Measurements from ENCODE around the gene ZDHHC11B.

The ZDHHC11B gene

GRCh38 chr5:671459-672328, 112.8 kb downstream of the ZDHHC11B start:
- DNase-seq: peak; percentile 77

- DNase-seq: peak; percentile 18
These were observed 113.9 kb downstream of the ZDHHC11B start for GRCh38 chr5:670396-671270.

GRCh38 chr5:669842-670395, 114.6 kb downstream of the ZDHHC11B start:
- no peak for DNase-seq

GRCh38 chr5:669111-669841, 115.3 kb downstream of the ZDHHC11B start:
- peak; percentile 65 for DNase-seq

GRCh38 chr5:668283-668995, 116.1 kb downstream of the ZDHHC11B start:
- no peak for DNase-seq

- no peak for DNase-seq
These were observed 117.6 kb downstream of the ZDHHC11B start for GRCh38 chr5:666816-667498.

GRCh38 chr5:665956-666711, 118.4 kb downstream of the ZDHHC11B start:
- DNase-seq: no peak

GRCh38 chr5:665541-665955, 119.0 kb downstream of the ZDHHC11B start:
- no peak for DNase-seq

- DNase-seq: no peak
These were observed 119.6 kb downstream of the ZDHHC11B start for GRCh38 chr5:664994-665360.

- DNase-seq: no peak
These were observed 120.1 kb downstream of the ZDHHC11B start for GRCh38 chr5:664343-664993.

GRCh38 chr5:663436-664342, 120.8 kb downstream of the ZDHHC11B start:
- no peak for DNase-seq

- DNase-seq: no peak
These were observed 121.6 kb downstream of the ZDHHC11B start for GRCh38 chr5:662751-663435.

- no peak for DNase-seq
These were observed 122.4 kb downstream of the ZDHHC11B start for GRCh38 chr5:661891-662750.

- no peak for DNase-seq
These were observed 124.0 kb downstream of the ZDHHC11B start for GRCh38 chr5:660491-661030.
